Left colon (tissue), 2 donors: Measurements from ENCODE around the gene MICAL3. TPM values are rescaled to one million over a fixed set of nuclear protein-coding genes. Genes with fewer than 3 reads are reported as not detected.

ENCODE experiments used
- ATAC-seq: fragments of 200-7000 bp; cut with Tn5 transposase; one replicate; pipeline ENCODE4 v1.9.1; 2020; ENCODE audit warnings: mild to moderate bottlenecking, moderate library complexity
- DNase-seq, 2 donors: peaks; one replicate each; pipeline ENCODE4 v3.0.0-alpha.2; 2020
- intact Hi-C, 2 donors: fragments of 100-400 bp; cut with DNase I in 1 of 2; cut with micrococcal nuclease in 1 of 2; formaldehyde crosslinking; loops; one replicate each; pipeline versions ENCODE4 v1.11.2 to v1.14.0; 2022; cut with DNase I, micrococcal nuclease
- total RNA-seq, 2 donors: library from RNA; stranded (reverse); fragmentation: NEBNext Ultra II Directional; extraction: Animal tissue kit (Norgen Biotek cat#: 25700); gene quantifications; one replicate each; pipeline ENCODE4 v1.2.1, GENCODE V29; 2021
- donor health status: DM: no; HTN: no; CAD: no.
- donor health status: DM: yes; HTN: yes; CAD: no.

MICAL3 gene
- total RNA-seq, 2 donors from 2014 or later = 93.6 to 114 TPM

GRCh38 chr22:17875156-17875555 is 149.2 kb downstream of the MICAL3 start:
- DNase-seq = no peak
- ATAC-seq = no peak
- intact Hi-C loops = no loop called here

- intact Hi-C loops = no loop called here
- DNase-seq (no peak), ATAC-seq (no peak)
These were observed 150.0 kb downstream of the MICAL3 start for GRCh38 chr22:17874231-17874905.

- ATAC-seq (no peak), DNase-seq (no peak)
- intact Hi-C loops = no loop called here
These were observed 150.6 kb downstream of the MICAL3 start for GRCh38 chr22:17873804-17874203.

- no peak for ATAC-seq
- peak in 1 of 2 donors; percentile 22 for DNase-seq
- intact Hi-C loops = no loop called here
These were observed 151.2 kb downstream of the MICAL3 start for GRCh38 chr22:17873116-17873515.

- intact Hi-C loops = no loop called here
These were observed 151.9 kb downstream of the MICAL3 start for GRCh38 chr22:17872471-17872870.

GRCh38 chr22:17871726-17872458 is 152.5 kb downstream of the MICAL3 start:
- intact Hi-C loops = no loop called here
- DNase-seq (no peak), ATAC-seq (no peak)

More at GRCh38 chr22:17872471-17872870, 151.9 kb downstream of the MICAL3 start:
- DNase-seq (no peak), ATAC-seq (no peak)

- ATAC-seq = peak; percentile 42
- peak in 1 of 2 donors; percentile 50 for DNase-seq
These were observed 154.0 kb downstream of the MICAL3 start for GRCh38 chr22:17870407-17870806.

GRCh38 chr22:17869285-17870096 is 154.9 kb downstream of the MICAL3 start:
- intact Hi-C loops = no loop called here
- DNase-seq (peak in 1 of 2 donors; percentile 51), ATAC-seq (peak; percentile 75)

More at GRCh38 chr22:17870407-17870806, 154.0 kb downstream of the MICAL3 start:
- intact Hi-C loops = no loop called here

- DNase-seq (no peak), ATAC-seq (no peak)
- intact Hi-C loops = no loop called here
These were observed 155.6 kb downstream of the MICAL3 start for GRCh38 chr22:17868771-17869170.

- intact Hi-C loops = no loop called here
- ATAC-seq (peak; percentile 64), DNase-seq (peak; percentile 84 to 90)
These were observed 157.1 kb downstream of the MICAL3 start for GRCh38 chr22:17867160-17867785.

GRCh38 chr22:17866621-17867020 is 157.7 kb downstream of the MICAL3 start:
- ATAC-seq (no peak), DNase-seq (no peak)
- intact Hi-C loops = no loop called here

GRCh38 chr22:17866127-17866526 is 158.2 kb downstream of the MICAL3 start:
- ATAC-seq (no peak), DNase-seq (no peak)
- intact Hi-C loops = no loop called here

GRCh38 chr22:17865183-17866055 is 158.9 kb downstream of the MICAL3 start:
- DNase-seq (no peak), ATAC-seq (peak; percentile 23)
- intact Hi-C loops = no loop called here

GRCh38 chr22:17864398-17865182 is 159.8 kb downstream of the MICAL3 start:
- no peak for ATAC-seq
- intact Hi-C loops = no loop called here
- DNase-seq = no peak

- ATAC-seq = no peak
- DNase-seq = no peak
- intact Hi-C loops = no loop called here
These were observed 161.6 kb downstream of the MICAL3 start for GRCh38 chr22:17862646-17863181.

- intact Hi-C loops = no loop called here
- DNase-seq (no peak), ATAC-seq (no peak)
These were observed 162.5 kb downstream of the MICAL3 start for GRCh38 chr22:17861909-17862308.
